SK-N-SH (cell line): ENCODE data around the gene RIOK1.

Source experiments
- EP300 ChIP-seq, 2 experiments: IDR thresholded peaks; 2 replicates each; pipeline versions ENCODE4 v1.4.0 to v1.6.1; 2012; ENCODE audit warnings: borderline replicate concordance in 1 of 2, low read depth in 1 of 2, low read length in 1 of 2
- EZH2phosphoT487 ChIP-seq: fragments of 200-600 bp; sonication (generic); IDR thresholded peaks from 2 replicates; pipeline ENCODE4 v1.6.1; 2017; ENCODE audit warnings: low read depth, mixed run types, mild to moderate bottlenecking, antibody characterized with exemption, moderate library complexity, borderline replicate concordance
- NFIC ChIP-seq: IDR thresholded peaks from 2 replicates; pipeline ENCODE4 v1.4.0; 2012; ENCODE audit warnings: borderline replicate concordance
- POLR2AphosphoS5 ChIP-seq: IDR thresholded peaks from 2 replicates; pipeline ENCODE4 v1.6.1; 2012; ENCODE audit warnings: low read depth, low read length
- TAF1 ChIP-seq: IDR thresholded peaks from 2 replicates; pipeline ENCODE4 v1.6.1; 2012; ENCODE audit warnings: low read depth, mild to moderate bottlenecking, low read length, moderate library complexity, borderline replicate concordance
- TEAD4 ChIP-seq: IDR thresholded peaks from 2 replicates; pipeline ENCODE4 v1.4.0; 2012; ENCODE audit warnings: mild to moderate bottlenecking, borderline replicate concordance; ENCODE audit not compliant: insufficient read depth
- TF ChIP-seq, protein P1 (sequence below): fragments of 200-600 bp; sonication (generic); IDR thresholded peaks from 2 replicates; pipeline ENCODE4 v1.6.1; 2017; ENCODE audit warnings: antibody characterized with exemption, mild to moderate bottlenecking, moderate library complexity
- TF ChIP-seq, protein P2 (sequence below): fragments of 150-350 bp; IDR thresholded peaks from 2 replicates; pipeline ENCODE4 v1.6.1; 2017; ENCODE audit warnings: antibody characterized with exemption, low read length, low read depth, borderline replicate concordance
- TF ChIP-seq, protein P3 (sequence below): IDR thresholded peaks from 2 replicates; pipeline ENCODE4 v1.4.0; 2012; ENCODE audit warnings: low read depth, borderline replicate concordance
- TF ChIP-seq, protein P4 (sequence below): IDR thresholded peaks from 2 replicates; pipeline ENCODE4 v1.4.0; 2012; ENCODE audit warnings: low read depth, borderline replicate concordance
- TF ChIP-seq, protein P5 (sequence below): IDR thresholded peaks from 2 replicates; pipeline ENCODE4 v1.4.0; 2012; ENCODE audit warnings: low read depth

DNA sequence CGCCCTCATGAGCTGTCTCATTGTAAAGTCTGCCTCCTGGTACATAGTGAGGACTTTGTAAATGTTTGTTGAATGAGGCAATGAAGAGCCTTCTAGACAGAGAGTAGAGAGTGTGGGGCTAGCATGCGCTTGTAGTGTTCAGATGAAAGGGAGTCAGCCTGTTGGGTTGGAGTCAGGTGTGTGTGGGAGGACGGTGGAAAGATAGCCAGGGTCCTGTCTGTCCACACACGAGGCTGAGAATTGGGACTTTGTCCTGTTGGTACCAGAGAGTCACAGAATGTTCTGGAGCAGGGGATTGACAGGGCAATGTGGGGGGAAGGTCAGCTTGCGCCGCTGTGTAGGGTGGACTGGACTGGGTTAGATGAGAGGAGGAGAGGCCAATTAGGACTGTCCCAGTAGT is 58.6 kb downstream of the RIOK1 start:
- TF ChIP-seq EP300 (IDR thresholded peaks at IDR 0.05; ENCODE audit: borderline replicate concordance in 1 of 2, low read depth in 1 of 2, low read length in 1 of 2) (no peak), TAF1 (no peak), EZH2phosphoT487 (no peak), NFIC (no peak), POLR2AphosphoS5 (no peak), TEAD4 (no peak)
- TF ChIP-seq, protein P1, sequence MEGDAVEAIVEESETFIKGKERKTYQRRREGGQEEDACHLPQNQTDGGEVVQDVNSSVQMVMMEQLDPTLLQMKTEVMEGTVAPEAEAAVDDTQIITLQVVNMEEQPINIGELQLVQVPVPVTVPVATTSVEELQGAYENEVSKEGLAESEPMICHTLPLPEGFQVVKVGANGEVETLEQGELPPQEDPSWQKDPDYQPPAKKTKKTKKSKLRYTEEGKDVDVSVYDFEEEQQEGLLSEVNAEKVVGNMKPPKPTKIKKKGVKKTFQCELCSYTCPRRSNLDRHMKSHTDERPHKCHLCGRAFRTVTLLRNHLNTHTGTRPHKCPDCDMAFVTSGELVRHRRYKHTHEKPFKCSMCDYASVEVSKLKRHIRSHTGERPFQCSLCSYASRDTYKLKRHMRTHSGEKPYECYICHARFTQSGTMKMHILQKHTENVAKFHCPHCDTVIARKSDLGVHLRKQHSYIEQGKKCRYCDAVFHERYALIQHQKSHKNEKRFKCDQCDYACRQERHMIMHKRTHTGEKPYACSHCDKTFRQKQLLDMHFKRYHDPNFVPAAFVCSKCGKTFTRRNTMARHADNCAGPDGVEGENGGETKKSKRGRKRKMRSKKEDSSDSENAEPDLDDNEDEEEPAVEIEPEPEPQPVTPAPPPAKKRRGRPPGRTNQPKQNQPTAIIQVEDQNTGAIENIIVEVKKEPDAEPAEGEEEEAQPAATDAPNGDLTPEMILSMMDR: no peak
- TF ChIP-seq, protein P2, sequence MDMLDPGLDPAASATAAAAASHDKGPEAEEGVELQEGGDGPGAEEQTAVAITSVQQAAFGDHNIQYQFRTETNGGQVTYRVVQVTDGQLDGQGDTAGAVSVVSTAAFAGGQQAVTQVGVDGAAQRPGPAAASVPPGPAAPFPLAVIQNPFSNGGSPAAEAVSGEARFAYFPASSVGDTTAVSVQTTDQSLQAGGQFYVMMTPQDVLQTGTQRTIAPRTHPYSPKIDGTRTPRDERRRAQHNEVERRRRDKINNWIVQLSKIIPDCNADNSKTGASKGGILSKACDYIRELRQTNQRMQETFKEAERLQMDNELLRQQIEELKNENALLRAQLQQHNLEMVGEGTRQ: no peak
- TF ChIP-seq, protein P3, sequence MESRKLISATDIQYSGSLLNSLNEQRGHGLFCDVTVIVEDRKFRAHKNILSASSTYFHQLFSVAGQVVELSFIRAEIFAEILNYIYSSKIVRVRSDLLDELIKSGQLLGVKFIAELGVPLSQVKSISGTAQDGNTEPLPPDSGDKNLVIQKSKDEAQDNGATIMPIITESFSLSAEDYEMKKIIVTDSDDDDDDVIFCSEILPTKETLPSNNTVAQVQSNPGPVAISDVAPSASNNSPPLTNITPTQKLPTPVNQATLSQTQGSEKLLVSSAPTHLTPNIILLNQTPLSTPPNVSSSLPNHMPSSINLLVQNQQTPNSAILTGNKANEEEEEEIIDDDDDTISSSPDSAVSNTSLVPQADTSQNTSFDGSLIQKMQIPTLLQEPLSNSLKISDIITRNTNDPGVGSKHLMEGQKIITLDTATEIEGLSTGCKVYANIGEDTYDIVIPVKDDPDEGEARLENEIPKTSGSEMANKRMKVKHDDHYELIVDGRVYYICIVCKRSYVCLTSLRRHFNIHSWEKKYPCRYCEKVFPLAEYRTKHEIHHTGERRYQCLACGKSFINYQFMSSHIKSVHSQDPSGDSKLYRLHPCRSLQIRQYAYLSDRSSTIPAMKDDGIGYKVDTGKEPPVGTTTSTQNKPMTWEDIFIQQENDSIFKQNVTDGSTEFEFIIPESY: no peak
- TF ChIP-seq, protein P4, sequence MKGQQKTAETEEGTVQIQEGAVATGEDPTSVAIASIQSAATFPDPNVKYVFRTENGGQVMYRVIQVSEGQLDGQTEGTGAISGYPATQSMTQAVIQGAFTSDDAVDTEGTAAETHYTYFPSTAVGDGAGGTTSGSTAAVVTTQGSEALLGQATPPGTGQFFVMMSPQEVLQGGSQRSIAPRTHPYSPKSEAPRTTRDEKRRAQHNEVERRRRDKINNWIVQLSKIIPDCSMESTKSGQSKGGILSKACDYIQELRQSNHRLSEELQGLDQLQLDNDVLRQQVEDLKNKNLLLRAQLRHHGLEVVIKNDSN: no peak
- TF ChIP-seq, protein P5, sequence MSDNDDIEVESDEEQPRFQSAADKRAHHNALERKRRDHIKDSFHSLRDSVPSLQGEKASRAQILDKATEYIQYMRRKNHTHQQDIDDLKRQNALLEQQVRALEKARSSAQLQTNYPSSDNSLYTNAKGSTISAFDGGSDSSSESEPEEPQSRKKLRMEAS: no peak
